Activated CD4-positive, alpha-beta T cell treated with anti-CD3 and anti-CD28 coated beads for 1 hour (primary cell): ENCODE measurements around the gene DDX3X.
"Not testable (repeated sequence)": the region's sequence is repeated elsewhere in the genome, so short reads cannot be mapped to it uniquely, and the experiment has no call there.

Experiments
- DNase-seq: peaks from one replicate; pipeline ENCODE4 v3.0.0-alpha.2; 2020

The DDX3X gene

GRCh38 chrX:41333744-41334362 lies at the start of gene DDX3X:
DDX3X (plus strand) TSS chrX:41334162; CDS start chrX:41334253, 91 bp downstream.
- peak; percentile 84 for DNase-seq

GRCh38 chrX:41285928-41286327 lies 48.0 kb upstream of the DDX3X start:
- not testable (repeated sequence) for DNase-seq

GRCh38 chrX:41288641-41289040 lies 45.3 kb upstream of the DDX3X start:
- no peak for DNase-seq

GRCh38 chrX:41289095-41289494 lies 44.9 kb upstream of the DDX3X start:
- no peak for DNase-seq

- no peak for DNase-seq
Measured at GRCh38 chrX:41291309-41291708, 42.7 kb upstream of the DDX3X start.

- no peak for DNase-seq
Measured at GRCh38 chrX:41293269-41293668, 40.7 kb upstream of the DDX3X start.

GRCh38 chrX:41300758-41301437 lies 33.1 kb upstream of the DDX3X start:
- DNase-seq: no peak

- DNase-seq: no peak
Measured at GRCh38 chrX:41301438-41301824, 32.5 kb upstream of the DDX3X start.

- DNase-seq: no peak
Measured at GRCh38 chrX:41302370-41302769, 31.6 kb upstream of the DDX3X start.

- DNase-seq: no peak
Measured at GRCh38 chrX:41303013-41303412, 30.9 kb upstream of the DDX3X start.

GRCh38 chrX:41304178-41304577 lies 29.8 kb upstream of the DDX3X start:
- no peak for DNase-seq

GRCh38 chrX:41308884-41309647 lies 24.9 kb upstream of the DDX3X start:
- no peak for DNase-seq

GRCh38 chrX:41312786-41313185 lies 21.2 kb upstream of the DDX3X start:
- DNase-seq: no peak

- no peak for DNase-seq
Measured at GRCh38 chrX:41313419-41313818, 20.5 kb upstream of the DDX3X start.

GRCh38 chrX:41314204-41314603 lies 19.8 kb upstream of the DDX3X start:
- no peak for DNase-seq

GRCh38 chrX:41314881-41315280 lies 19.1 kb upstream of the DDX3X start:
- no peak for DNase-seq

GRCh38 chrX:41316266-41316665 lies 17.7 kb upstream of the DDX3X start:
- not testable (repeated sequence) for DNase-seq

GRCh38 chrX:41317477-41318208 lies 16.3 kb upstream of the DDX3X start:
- DNase-seq: no peak

- DNase-seq: no peak
Measured at GRCh38 chrX:41320393-41320792, 13.6 kb upstream of the DDX3X start.

GRCh38 chrX:41322821-41323603 lies 10.9 kb upstream of the DDX3X start:
- DNase-seq: no peak

GRCh38 chrX:41326431-41326830 lies 7.5 kb upstream of the DDX3X start:
- no peak for DNase-seq

- DNase-seq: no peak
Measured at GRCh38 chrX:41327341-41327740, 6.6 kb upstream of the DDX3X start.

- DNase-seq: no peak
Measured at GRCh38 chrX:41329101-41329500, 4.9 kb upstream of the DDX3X start.
